Measurements from ENCODE around the gene RFX5. TPM values are rescaled to one million over a fixed set of nuclear protein-coding genes. Genes with fewer than 3 reads are reported as not detected.

The RFX5 gene
- total RNA-seq, 1 donor, result 24.2 TPM

DNA sequence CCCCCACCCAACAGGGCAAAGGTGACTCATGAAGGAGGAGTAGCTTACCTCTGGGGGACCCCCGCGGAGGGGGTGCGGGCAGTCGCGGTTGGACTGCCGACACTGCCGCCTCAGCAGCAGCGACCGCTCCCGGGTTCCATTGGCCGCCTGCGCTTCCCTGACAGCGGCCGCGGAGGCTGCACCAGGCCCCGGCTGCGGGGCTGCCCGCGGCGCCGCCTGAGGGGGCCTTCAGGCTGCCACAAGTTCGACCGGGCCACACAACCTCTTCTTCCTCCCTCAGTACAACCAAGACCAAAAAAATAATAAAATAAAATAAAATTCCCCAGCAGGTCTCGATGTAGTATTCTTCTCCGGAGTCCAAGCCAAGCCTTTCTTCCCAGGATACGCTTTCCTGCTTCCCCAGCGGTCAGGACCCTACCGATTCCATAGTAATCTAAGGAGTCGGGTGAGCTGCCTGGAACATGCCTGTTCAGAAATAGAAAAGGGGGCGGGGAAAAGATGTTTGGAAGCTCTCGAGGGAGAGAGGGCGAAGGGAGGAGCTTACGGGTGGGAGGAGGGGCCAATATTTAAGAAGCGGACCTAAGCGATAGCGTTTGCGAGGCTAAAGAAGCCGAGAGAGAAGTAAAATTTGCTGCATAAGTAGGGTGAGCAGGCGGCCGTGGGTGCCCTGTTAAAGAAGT, 19.7 kb downstream of the RFX5 start, which contains the start of gene PI4KB:
PI4KB (minus strand) TSS at position 194 of the 680 bp plus-strand sequence. CDS start 10,935 bp downstream, outside the sequence.
- H3K27ac ChIP-seq (ENCODE audit: low read depth, low read length), result peak within 1 kb of the TSS; percentile 93
- peaks cover 18% of the 10 kb centered on the region for H4K20me1 ChIP-seq (ENCODE audit: insufficient read depth, low read length)
- H3K4me2 ChIP-seq (ENCODE audit: insufficient read depth, low read length), result peak within 1 kb of the TSS; percentile 87
- peak; percentile 98 for DNase-seq (ENCODE audit: insufficient read length, low spot score, missing footprints)
- peaks cover 22% of the 10 kb centered on the region for H3K4me1 ChIP-seq (ENCODE audit: insufficient read depth, low read length)
- peaks cover 28% of the 10 kb centered on the region for H3K36me3 ChIP-seq (ENCODE audit: insufficient read depth, low read length)
- H3K4me3 ChIP-seq (ENCODE audit: insufficient read depth, low read length), result peak within 1 kb of the TSS; percentile 69
- H3K9me3 ChIP-seq (ENCODE audit: low read depth, low read length), result no peaks in the 10 kb centered on the region
- TF ChIP-seq, protein P1, sequence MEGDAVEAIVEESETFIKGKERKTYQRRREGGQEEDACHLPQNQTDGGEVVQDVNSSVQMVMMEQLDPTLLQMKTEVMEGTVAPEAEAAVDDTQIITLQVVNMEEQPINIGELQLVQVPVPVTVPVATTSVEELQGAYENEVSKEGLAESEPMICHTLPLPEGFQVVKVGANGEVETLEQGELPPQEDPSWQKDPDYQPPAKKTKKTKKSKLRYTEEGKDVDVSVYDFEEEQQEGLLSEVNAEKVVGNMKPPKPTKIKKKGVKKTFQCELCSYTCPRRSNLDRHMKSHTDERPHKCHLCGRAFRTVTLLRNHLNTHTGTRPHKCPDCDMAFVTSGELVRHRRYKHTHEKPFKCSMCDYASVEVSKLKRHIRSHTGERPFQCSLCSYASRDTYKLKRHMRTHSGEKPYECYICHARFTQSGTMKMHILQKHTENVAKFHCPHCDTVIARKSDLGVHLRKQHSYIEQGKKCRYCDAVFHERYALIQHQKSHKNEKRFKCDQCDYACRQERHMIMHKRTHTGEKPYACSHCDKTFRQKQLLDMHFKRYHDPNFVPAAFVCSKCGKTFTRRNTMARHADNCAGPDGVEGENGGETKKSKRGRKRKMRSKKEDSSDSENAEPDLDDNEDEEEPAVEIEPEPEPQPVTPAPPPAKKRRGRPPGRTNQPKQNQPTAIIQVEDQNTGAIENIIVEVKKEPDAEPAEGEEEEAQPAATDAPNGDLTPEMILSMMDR (IDR thresholded peaks at IDR 0.05; ENCODE audit: extremely low read depth, low read depth, low read length), result no peak
- H2AFZ ChIP-seq (ENCODE audit: low read length), result peak within 1 kb of the TSS; percentile 99
- H3K79me2 ChIP-seq (ENCODE audit: insufficient read depth, low read length), result peaks cover 44% of the 10 kb centered on the region
- H3K27me3 ChIP-seq (ENCODE audit: insufficient read depth, low read length), result no peaks in the 10 kb centered on the region

DNA sequence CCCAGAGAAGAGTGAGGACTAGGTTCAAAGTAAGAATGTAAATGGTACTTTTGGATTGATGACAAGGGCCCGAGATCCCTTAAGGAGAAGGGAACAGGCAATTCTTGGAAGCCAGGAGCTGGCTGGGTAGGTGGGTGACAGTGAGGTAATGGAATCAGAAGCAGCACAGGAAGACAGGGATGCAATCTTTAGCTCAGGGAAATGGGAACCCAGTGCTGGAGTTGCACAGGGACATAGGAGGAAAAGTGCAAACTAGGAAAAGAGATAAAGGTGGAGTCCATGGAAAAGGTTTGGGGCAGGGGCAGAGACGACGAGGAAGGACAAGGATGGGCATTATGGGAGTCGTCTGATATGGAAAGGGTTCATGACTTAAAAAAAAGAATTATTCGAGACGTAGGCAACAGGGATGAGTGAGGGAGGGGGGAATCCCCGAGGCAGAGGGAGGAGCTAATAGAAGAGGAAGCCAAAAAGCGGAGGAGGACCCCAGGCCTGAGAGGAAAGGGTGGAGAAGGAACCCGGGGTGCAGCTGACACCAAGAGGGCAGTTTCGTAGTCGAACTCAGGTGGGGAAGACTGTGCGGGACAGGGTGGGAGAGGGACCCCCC, 20.3 kb downstream of the RFX5 start:
- TF ChIP-seq, protein P1 (IDR thresholded peaks at IDR 0.05; ENCODE audit: extremely low read depth, low read depth, low read length), result no peak
- peak overlapping the region; percentile 93 for H3K27ac ChIP-seq (ENCODE audit: low read depth, low read length)
- no peaks in the 10 kb centered on the region for H3K27me3 ChIP-seq (ENCODE audit: insufficient read depth, low read length)
- H3K79me2 ChIP-seq (ENCODE audit: insufficient read depth, low read length), result peaks cover 51% of the 10 kb centered on the region
- H3K9me3 ChIP-seq (ENCODE audit: low read depth, low read length), result no peaks in the 10 kb centered on the region
- peak overlapping the region; percentile 1 for H2AFZ ChIP-seq (ENCODE audit: low read length)
- peak overlapping the region; percentile 69 for H3K4me3 ChIP-seq (ENCODE audit: insufficient read depth, low read length)
- peaks cover 24% of the 10 kb centered on the region for H4K20me1 ChIP-seq (ENCODE audit: insufficient read depth, low read length)
- peak; percentile 96 for DNase-seq (ENCODE audit: insufficient read length, low spot score, missing footprints)
- peaks cover 22% of the 10 kb centered on the region for H3K4me1 ChIP-seq (ENCODE audit: insufficient read depth, low read length)
- peaks cover 34% of the 10 kb centered on the region for H3K36me3 ChIP-seq (ENCODE audit: insufficient read depth, low read length)
- peak overlapping the region; percentile 87 for H3K4me2 ChIP-seq (ENCODE audit: insufficient read depth, low read length)

DNA sequence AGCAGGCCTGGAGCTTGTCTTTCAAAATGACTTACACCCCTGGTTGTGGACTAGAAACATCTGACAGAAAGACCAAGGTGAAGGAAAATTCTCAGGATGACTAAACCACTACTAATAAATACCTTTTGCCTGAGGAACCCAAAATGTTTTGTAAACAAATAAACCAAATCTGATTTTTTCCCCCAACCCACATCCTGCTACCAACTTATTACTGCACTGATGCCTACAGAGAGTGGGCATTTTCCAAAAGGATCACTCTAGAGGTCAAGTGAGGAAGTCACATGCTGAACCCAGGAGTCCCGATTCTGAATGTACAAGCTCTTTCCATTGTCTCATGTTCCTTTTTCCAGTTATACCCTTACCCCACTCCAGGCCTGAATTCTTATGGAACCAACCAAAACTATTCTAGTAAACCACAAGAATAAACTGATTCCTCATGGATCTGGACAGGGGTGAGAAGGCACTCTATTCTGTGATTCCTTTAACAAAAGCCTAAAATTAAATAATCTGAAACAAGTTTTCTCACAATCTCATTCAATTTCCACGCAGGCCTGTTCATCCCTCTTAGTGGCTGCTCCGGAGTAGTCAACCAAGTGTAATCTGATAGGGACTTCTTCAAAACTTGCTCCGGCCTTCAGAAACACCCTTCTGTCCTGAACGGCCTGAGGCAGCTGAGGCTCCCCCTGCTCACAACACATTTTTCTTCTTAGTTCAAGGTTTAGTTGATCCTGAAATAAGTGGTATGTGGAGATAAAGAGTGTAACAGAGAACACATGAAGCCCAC, 21.2 kb downstream of the RFX5 start:
- Histone ChIP-seq H3K27me3 (ENCODE audit: insufficient read depth, low read length) (no peaks in the 10 kb centered on the region), H3K4me1 (ENCODE audit: insufficient read depth, low read length) (peaks cover 22% of the 10 kb centered on the region), H3K27ac (ENCODE audit: low read depth, low read length) (peak overlapping the region; percentile 93), H4K20me1 (ENCODE audit: insufficient read depth, low read length) (peaks cover 24% of the 10 kb centered on the region), H2AFZ (ENCODE audit: low read length) (no peak overlapping the region), H3K79me2 (ENCODE audit: insufficient read depth, low read length) (peaks cover 54% of the 10 kb centered on the region), H3K36me3 (ENCODE audit: insufficient read depth, low read length) (peaks cover 39% of the 10 kb centered on the region), H3K9me3 (ENCODE audit: low read depth, low read length) (no peaks in the 10 kb centered on the region), H3K4me2 (ENCODE audit: insufficient read depth, low read length) (peak overlapping the region; percentile 87), H3K4me3 (ENCODE audit: insufficient read depth, low read length) (peak overlapping the region; percentile 69)
- DNase-seq (ENCODE audit: insufficient read length, low spot score, missing footprints), result peak; percentile 83
- TF ChIP-seq, protein P1 (IDR thresholded peaks at IDR 0.05; ENCODE audit: extremely low read depth, low read depth, low read length), result no peak
